NT2/D1 (cell line): ENCODE data around the gene LBHD2.

Experiments used
- YY1 ChIP-seq: IDR thresholded peaks from 2 replicates; pipeline ENCODE4 v1.6.1; 2011; ENCODE audit not compliant: insufficient read length, insufficient read depth
- ZNF274 ChIP-seq: IDR thresholded peaks from 2 replicates; pipeline ENCODE4 v1.6.1; 2011; ENCODE audit warnings: mild to moderate bottlenecking, low read depth, low read length

GRCh38 chr14:103085106-103086091, 1.4 kb downstream of the LBHD2 start:
- no peak for TF ChIP-seq YY1
- TF ChIP-seq ZNF274, result no peak
